ENCODE data around the gene CCDC70.

CCDC70 gene

GRCh38 chr13:51831519-51831918 lies 30.2 kb upstream of the CCDC70 start:
- DNase-seq, result no peak

GRCh38 chr13:51832471-51833152 lies 29.2 kb upstream of the CCDC70 start:
- no peak for DNase-seq

GRCh38 chr13:51833980-51834379 lies 27.8 kb upstream of the CCDC70 start:
- DNase-seq, result no peak

- DNase-seq, result no peak
Measured at GRCh38 chr13:51834581-51835171, 27.1 kb upstream of the CCDC70 start.

- DNase-seq, result no peak
Measured at GRCh38 chr13:51837016-51837415, 24.8 kb upstream of the CCDC70 start.

- DNase-seq, result no peak
Measured at GRCh38 chr13:51838240-51838846, 23.4 kb upstream of the CCDC70 start.

GRCh38 chr13:51839711-51840540 lies 21.8 kb upstream of the CCDC70 start:
- DNase-seq, result no peak

- no peak for DNase-seq
Measured at GRCh38 chr13:51840917-51841316, 20.9 kb upstream of the CCDC70 start.

GRCh38 chr13:51841732-51842131 lies 20.0 kb upstream of the CCDC70 start:
- DNase-seq, result no peak

GRCh38 chr13:51843529-51843928 lies 18.2 kb upstream of the CCDC70 start:
- DNase-seq, result no peak

GRCh38 chr13:51844862-51845573 lies 16.8 kb upstream of the CCDC70 start, which contains the start of gene TMEM272:
Gene TMEM272 (minus strand): TSS chr13:51845177. CDS start chr13:51838530, 6,647 bp downstream.
- no peak for DNase-seq

- DNase-seq, result no peak
Measured at GRCh38 chr13:51845574-51846318, 16.0 kb upstream of the CCDC70 start.

- no peak for DNase-seq
Measured at GRCh38 chr13:51846756-51847155, 15.0 kb upstream of the CCDC70 start.

- DNase-seq, result no peak
Measured at GRCh38 chr13:51848674-51849073, 13.1 kb upstream of the CCDC70 start.

GRCh38 chr13:51849145-51850101 lies 12.3 kb upstream of the CCDC70 start:
- DNase-seq, result no peak

- DNase-seq, result no peak
Measured at GRCh38 chr13:51856027-51856736, 5.6 kb upstream of the CCDC70 start.

GRCh38 chr13:51856998-51857397 lies 4.8 kb upstream of the CCDC70 start:
- DNase-seq, result no peak

GRCh38 chr13:51858433-51859247 lies 3.1 kb upstream of the CCDC70 start:
- no peak for DNase-seq

- DNase-seq, result no peak
Measured at GRCh38 chr13:51862957-51863356, 1.2 kb downstream of the CCDC70 start.
